GM18909 (cell line): ENCODE results near the gene TADA2B.
A peak's percentile ranks its signal among the peaks of the same experiment; 100 is the strongest.

Source experiments
- ATAC-seq: cut with Tn5 transposase; IDR thresholded peaks from one replicate; pipeline ENCODE4 v1.9.1; 2021; ENCODE audit warnings: mild to moderate bottlenecking; ENCODE audit not compliant: unreplicated experiment, poor library complexity

TADA2B gene

DNA sequence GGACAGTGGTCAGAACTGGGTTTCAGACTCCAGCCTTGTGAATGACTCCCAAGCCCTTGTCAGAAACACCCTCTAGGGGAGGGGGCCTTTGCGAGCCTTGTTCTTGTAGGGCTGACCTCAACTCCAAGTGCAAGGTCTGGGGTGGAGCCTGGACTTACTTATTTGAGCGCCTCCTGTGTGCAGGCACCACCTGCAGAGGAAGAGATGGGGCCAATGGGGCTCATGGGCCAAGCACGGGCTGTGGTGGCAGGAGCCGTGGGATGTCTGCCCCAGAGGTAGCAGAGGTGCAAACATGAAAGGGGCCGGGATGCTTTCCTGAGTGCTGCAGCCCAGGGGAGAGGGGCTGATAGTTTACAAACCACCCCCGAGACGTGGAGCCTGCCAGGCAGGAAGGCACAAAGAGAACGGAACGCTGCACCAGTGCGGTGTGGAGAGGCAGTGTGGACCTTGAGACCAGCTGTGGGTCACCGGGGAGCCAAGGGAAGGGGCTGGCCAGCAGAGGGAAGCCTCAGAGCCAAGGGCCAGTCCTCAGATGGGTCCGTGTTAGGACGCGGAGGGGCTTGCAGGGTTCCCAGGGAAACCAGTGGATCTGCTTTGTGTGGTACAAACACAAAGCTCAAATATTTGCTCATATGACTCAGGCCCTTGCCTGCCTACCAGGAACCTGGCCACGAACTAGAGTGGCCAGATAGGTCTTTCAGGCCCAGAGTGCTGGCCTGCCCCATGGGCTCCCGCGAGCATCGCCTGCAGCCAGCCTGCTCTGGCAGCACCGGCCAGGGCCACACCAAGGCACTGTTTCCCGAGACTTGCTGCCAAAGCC, 8.7 kb upstream of the TADA2B start:
- no peak for ATAC-seq

- no peak for ATAC-seq
Observed at GRCh38 chr4:7037425-7037824, 5.7 kb upstream of the TADA2B start.

GRCh38 chr4:7040765-7041164, 2.4 kb upstream of the TADA2B start:
- no peak for ATAC-seq

DNA sequence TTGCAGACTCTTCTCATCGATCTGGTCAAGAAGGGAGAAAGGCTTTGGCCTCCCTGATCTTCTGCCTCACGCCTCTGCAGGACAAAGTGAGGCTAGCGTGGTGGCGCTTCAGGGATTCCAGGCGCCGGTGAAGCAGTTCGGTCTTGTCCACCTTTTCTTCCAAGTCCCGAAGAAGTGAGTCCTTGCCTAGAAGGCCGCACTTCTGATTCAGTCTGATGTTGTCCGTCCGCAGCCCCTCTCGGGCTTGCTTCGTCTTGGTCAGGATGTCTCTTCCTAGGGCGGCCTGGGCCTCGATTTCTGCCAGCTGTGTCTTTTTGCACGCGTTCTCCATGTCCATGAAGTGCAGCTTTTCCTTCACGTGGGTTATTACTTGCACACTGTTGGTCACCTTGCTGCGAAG, 1.9 kb upstream of the TADA2B start:
- ATAC-seq, result no peak

DNA sequence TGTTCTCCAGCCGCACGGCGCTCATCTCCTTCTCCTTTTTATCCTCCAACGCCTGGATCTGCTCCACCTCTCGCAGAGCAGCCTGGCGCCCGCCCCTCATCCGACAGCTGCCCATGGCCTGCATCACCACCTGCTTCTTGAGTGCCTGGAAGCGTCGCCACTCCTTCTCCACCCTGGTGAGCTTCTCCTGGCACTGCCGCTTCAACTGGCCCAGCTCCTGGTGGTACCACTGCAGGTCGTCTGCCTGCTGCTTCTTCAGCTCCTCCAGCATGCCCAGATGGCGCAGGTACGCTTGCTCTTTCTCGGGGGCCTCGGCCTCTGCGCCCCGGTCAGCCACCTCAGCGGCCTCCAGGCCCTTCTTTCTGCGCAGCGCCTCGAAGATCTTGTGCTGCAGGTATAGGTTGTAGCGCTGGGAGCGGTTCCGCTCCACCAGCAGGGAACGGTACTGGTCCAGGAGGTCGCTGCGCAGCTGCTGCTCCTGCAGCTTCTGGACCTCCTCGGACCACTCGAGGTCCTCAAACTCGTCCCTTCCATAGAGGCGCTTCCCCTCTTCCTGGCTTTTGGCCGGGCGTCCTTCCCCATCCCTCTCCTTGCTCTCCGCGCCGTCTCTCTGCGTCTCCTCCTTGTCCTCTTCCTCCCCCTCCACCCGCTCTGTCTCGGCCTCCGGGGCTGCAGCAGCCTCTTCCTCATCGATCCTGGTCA, 1.2 kb upstream of the TADA2B start:
- no peak for ATAC-seq

- peak; percentile 78 for ATAC-seq
Observed at GRCh38 chr4:7042503-7043283, 479 bp upstream of the TADA2B start.

DNA sequence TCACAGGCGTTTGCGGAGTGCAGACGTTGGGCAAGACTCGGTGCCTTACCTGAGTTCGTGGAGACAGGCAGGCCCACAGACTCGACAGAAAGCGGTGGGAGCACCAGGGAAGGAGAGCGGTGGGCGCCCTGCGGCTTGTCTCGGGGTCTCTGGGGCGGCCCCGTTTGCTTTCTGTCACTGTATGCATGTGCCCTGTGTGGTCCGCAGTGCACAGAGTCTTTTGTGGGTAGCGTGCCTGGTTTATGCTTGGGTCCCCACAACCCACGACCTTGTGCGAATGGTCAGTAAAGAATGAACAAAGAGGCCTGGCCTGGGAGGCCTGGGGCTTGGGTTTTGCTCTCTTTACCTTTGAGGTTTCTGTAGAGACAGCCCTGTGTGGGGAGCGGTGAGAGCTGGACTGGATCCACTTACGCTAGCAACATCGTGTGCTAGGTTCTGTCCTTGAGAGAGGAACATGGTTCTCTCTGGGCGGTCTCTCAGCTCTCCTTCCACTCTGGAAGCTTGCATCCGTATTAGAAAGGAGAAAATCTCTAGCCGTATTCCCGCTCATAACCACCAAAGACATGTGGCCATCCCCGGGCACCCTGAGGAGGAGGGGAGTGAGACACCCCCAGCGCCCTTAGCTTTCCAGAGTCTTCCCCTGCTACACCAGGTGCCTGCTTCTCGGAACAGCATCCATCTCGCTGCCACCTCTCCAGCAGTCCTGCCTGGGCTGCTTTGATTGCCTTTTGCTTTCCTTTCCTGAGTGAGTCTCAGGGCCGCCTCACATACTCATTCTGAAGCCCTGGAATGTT, 1.2 kb downstream of the TADA2B start:
- ATAC-seq, result no peak

- ATAC-seq, result no peak
Observed at GRCh38 chr4:7045553-7045952, 2.4 kb downstream of the TADA2B start.

DNA sequence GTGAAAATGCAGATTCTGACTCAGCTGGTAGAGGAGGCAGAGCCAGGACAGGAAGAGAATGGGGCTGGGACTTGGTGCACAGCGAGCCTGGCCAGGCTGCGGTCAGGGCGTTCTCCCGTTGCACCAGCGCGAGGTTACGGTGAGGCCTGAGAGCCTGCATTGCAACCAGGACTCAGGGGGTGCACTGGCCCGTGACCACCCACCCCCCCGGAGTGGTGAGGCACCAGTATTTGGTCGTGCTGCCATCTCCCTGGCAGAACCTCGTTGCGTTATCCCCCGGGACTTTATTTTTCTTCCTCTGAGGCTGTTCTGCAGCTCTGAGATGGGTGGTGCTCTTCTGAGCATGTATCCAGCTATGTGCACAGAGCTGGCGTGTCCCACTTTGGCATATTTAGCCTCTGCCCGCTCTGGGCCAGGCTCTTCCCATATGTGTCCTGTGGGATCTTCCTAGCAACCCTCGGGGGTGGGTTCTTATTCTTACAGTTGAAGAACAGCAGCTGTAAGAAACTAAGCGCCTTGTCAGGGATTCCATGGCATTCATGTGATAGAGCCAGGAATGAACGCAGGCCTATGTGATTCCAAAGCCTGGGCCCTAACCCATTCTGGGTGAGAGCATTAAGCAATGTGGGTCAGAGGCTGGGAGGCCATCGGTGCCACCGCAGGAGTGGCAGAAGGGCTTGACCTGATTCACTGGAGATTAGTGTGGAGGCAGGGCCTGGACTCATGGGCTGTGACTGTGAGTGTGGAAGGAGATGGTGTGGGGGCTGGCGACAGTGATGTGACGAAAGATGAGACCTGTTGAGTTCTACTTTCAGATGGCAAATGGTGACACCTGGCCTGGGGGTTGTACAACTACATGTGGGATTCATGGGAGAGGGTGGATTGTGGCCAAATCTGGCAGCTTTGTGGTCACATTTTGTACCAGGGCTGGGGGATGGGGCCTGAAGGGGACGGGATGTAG, 3.1 kb downstream of the TADA2B start:
- ATAC-seq, result no peak

DNA sequence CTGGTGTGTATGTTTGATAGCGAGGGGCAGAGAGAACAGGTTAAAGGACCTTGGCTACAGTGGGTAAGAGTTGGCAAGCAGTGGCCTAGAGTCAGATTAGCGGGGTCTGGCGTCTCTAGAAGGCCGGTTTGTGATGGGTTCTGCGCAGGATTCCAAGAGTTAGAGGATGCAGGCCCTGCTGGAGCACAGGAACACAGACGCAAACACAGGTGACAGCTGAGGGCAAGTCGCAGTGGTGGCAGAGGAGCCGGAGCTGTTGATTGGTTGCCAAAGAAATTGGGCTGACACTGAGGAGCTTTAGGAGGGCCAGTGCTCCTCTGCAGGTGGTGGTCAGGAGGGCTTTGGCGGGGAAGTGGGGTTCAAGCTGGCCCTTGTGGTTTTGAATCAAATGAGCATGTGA, 3.8 kb downstream of the TADA2B start:
- ATAC-seq, result no peak

- no peak for ATAC-seq
Observed at GRCh38 chr4:7048642-7049041, 5.5 kb downstream of the TADA2B start.

- no peak for ATAC-seq
Observed at GRCh38 chr4:7049295-7049694, 6.1 kb downstream of the TADA2B start.

DNA sequence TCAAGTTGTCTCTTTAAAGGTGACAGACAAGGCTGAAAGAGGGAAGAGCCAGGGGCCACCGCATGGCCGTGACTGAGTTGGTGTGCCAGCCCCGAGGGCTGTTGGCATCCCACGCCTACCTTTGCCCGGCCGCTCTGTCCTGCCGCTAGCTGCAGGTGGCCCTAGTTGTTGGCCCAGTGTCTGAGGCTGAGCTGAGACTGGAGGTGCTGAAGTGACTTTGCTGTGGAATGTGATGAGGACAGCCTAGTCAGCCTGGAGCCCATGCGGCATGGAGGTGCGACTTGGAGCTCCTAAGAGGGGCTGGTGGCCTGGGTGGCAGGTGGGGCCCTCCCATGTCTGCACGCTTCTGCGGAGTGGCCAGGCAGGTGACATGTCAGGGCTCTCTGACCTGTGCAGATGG, 6.6 kb downstream of the TADA2B start:
- ATAC-seq, result no peak

DNA sequence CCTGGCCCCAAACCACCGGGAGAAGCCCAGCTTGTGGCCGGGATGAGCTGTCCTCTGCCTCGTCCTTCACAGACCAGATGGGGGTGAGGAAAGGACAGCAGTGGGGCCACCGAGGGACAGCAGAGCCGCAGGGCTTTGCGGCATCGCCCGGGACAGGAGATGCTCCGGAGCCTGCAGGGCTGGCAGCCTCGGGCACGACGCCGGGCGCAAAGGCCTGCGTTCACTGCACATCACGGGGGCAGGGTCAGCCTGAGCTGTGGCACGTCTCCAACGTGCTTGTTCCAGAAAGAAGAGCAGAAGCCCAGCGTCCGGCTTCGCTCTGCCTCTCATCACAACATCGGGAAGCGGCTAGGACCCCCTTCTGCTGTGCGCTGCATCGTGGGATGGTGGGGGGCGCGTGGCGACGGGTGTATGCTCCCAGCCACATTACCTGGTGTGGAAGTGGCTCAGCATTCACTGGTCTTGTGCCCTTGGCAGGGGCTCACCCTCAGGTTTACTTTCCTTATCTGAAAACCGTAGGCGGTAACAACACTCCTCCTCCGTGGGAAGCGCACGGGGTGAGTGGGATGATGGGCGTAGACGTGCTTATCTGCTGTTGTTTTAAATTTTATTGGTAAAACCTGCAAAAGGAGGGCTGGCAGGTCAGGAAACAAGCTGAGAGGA, 7.4 kb downstream of the TADA2B start:
- ATAC-seq, result no peak

- ATAC-seq, result no peak
Observed at GRCh38 chr4:7051144-7051495, 7.9 kb downstream of the TADA2B start.

DNA sequence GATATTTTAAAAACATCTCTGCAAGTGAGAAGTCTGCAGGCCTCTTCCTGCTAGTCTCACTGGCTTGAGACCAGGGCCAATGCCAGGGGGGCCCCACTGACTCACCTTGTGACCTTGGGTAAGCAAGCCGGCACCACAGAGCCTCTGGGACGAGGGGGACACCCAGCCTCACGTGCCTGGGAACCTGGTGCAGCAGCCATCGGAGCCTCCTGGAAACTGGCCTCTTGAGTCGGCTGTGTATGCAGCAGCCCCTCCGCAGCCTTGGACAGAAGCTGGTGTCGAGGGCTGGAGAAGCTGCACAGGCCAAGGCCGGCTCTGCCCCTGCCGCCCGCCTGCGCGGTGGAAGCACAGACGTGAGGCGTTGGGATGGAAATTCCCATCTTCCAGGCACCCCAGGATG, 8.7 kb downstream of the TADA2B start:
- ATAC-seq, result no peak

GRCh38 chr4:7052313-7052712, 9.1 kb downstream of the TADA2B start:
- ATAC-seq, result no peak

GRCh38 chr4:7052923-7053715, 9.9 kb downstream of the TADA2B start:
- ATAC-seq, result no peak
